Kidney tubule cell (primary cell): ENCODE results near the gene NINJ2.
"Not testable (repeated sequence)": the region's sequence is repeated elsewhere in the genome, so short reads cannot be mapped to it uniquely, and the experiment has no call there.

ENCODE experiments used
- DNase-seq: peaks from one replicate; pipeline ENCODE4 v3.0.0-alpha.2; 2018; ENCODE audit warnings: low spot score

Gene NINJ2, protein sequence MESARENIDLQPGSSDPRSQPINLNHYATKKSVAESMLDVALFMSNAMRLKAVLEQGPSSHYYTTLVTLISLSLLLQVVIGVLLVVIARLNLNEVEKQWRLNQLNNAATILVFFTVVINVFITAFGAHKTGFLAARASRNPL

DNA sequence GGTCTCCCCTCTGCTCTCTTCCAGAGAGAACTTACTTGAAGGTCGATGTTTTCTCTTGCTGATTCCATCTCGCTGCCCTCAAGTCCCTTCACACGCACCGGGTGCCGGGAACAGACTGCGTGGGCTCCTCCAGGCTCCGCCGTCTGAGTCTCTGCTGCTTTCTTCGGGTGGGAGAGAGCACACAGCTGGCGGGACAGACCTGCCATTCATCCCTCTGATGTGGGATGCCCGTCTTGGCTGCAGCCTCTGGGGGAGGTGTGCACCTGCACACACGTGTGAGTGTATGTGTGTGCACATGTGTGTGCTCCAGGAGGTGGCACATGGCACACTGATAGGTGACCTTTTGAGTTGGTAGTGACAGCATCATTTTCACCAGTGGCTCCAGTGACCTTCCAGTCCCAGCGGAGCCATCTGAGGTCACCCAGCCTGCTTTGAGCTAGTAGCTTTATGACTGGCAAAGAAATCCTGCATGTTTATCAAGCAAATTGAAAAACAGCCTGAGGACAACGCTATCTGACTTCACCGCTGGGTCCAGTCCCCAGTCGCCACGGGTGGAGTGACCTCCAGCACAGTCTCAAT lies at the start of gene NINJ2:
Gene NINJ2 (minus strand): TSS at position 153 of the 579 bp plus-strand sequence. CDS start 85 bp downstream, at position 68.
- DNase-seq = no peak

DNA sequence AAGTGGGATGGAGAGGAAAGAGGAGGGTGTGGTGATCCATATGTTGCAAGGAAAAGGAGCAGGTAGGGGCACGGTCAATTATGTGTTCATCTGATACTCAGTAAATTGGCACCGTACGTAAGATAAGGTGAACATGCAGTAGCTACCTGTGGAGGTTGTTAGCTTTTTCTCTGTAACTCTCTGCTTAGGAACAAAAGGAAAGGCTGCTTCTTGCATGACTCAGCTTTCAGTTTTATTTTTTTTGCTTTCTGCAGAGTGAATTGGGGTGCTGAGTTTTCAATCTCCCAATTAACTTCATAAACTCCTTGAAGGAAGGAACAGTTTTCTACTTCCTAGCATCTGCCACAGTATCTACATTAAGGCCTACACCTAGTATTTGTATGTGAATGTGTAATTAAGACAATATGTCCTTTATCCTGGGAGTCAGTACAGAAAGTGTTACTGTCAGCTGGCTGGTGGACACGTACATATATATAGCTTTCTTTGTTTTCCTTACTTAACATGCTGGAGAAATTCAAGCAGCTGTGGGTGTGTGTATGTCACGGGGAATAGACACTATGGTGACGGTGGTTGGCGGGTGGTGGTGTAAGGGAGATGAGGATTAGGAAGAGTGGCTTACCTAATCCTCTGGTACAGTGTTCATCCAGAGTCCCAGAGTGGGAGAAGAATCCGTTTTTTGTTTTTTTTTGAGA lies 49.1 kb upstream of the NINJ2 start:
- no peak for DNase-seq

DNA sequence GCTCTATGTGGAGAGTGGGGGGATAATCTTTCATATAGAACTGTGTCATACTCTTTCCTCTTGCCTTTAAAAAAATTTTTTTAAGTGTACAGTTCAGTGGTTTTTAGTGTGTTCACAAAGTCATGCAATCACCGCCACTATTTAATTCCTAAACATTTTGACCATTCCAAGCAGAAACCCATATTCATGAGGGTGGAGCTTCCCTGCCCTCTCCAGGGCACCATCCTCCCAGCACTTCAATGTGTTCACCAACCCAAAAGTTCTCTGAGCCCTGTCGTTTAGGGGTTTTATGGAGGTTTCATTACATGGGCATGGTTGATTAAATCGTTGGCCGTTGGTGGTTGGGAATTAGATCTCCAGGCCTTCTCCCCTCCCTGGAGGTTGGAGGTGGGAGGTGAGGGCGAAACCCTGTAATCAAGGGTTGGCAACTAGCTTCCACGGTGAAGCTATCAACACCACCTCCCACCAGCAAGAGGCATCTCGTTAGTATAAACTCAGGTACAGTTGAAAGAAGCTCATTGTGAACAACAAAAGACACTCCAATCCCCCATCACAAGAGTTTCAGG lies 46.3 kb upstream of the NINJ2 start:
- no peak for DNase-seq

DNA sequence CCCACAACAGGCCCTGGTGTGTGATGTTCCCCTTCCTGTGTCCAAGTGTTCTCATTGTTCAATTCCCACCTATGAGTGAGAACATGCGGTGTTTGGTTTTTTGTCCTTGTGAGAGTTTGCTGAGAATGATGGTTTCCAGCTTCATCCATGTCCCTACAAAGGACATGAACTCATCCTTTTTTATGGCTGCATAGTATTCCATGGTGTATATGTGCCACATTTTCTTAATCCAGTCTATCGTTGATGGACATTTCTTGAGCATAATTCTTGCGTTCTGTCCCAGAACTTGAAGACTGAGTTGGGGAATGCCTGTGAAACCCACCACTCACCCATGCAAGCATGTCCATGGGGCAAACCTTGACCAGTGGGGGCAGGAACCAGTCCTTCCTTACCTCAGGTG lies 44.8 kb upstream of the NINJ2 start:
- DNase-seq = not testable (repeated sequence)

DNA sequence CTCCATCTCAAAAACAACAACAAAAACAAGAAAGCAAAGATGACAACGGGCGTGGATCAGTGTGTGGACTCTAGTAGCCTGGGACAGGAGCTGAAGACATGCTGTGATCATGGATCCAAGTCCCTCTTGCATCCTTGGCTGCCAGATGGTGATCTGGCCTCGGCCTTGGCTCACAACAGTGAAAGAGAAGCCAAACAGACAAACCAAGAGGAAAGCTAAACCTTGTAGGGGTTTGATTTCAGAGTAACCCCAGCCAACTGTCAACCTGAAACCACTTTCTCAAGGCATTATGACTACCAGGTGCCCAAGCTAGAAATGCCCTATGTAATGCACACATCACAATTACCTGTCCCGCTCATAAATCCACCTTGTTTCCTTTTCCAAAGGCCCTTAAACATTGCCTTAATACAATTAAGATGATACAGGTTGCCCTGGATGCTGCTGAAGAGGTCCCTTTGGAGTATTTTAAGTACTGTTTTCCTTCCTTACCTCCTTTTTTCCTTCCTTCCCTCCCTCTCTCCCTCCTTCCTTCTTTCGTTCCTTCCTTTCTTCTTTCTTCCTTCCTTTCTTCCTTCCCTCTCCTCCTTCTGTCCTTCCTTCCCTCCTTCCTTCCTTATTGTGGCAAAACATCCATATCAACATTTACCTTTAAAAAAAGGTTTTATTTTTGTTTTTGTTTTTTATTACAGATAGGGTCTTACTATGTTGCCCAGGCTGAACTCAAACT lies 41.4 kb upstream of the NINJ2 start:
- DNase-seq = no peak

DNA sequence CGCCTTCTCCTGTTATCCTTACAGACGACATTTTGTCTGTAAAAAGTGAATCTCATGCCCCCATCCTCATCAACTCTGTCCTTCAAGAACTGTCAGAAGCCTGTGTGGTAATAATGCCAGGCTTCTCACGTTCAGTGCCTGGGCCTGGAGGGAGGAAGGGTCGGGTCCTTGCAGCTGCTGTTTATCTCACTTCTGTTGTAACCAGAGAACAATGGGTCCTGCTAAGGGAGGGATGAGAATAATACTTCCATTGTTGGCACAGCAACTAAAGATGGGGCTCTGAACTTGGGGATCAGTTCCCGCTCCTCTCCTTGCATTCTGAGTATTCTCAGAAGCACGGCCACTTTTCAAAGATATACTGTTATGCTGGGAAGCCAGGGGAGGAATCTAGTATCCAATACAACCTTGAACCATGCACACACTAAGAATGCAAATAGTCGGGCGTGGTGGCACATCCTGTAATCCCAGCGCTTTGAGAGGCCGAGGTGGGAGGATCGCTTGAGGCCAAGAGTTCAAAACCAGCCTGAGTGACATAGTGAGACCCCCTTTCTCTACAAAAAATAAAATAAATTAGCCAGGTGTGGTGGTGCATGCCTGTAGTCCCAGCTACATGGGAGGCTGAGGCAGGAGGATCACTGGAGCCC lies 38.8 kb upstream of the NINJ2 start:
- DNase-seq = no peak

DNA sequence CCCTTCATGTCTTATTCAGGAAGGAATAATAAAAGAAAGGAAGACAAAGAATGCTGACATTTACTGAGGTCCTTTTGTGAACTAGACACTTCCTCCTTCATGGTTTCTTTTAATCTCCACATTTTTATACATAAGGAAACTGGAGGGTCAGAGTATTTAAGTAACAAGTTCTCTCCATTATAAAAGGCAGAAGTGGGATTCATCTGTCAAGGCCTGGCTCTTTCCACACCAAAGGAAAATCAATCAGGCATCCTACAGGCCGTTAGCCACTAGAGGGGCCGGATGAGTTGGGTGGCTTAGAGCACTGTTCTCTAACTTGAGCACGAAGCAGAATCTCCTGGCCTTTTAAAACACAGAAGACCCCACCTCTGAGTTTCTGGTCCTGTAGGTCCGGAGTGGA lies 36.8 kb upstream of the NINJ2 start:
- no peak for DNase-seq

DNA sequence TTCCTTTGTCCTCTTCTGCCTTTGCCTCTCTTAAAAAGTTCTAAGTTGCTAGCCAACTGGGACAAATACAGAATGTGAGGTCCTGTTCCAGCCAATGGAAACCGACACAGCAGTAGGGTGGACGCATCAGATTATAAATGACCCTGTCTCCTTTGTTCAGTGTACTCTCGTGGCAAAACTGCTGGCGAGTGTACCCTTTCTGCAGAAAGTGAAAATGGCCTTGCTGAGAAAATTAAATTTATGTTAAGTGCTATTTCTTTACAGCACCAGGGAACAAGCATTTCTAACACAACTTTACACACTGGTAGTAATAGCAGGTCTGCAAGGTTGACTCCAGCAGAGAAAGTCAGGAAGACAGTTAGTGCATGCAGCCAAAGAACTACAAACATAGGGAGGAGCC lies 35.0 kb upstream of the NINJ2 start:
- not testable (repeated sequence) for DNase-seq

DNA sequence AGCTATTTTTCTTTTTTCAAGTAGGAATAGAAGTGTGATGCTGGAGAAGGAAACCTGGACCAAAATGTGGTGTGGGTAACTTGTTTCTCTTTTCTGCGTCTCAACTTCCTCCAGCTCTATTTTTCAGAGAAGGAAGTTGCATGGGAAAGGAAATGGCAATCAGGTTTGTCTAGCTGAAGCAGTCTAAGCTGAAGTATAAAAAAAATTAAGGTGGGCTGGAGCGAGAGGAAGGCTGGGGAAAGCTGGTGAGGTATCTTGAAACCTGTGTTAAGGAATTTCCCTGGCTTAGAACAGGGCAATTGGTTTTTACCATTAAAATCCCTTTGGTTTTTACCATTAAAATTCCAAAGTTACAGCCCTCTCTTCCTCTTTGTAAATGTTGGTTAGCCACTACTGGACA lies 34.2 kb upstream of the NINJ2 start:
- DNase-seq = no peak

DNA sequence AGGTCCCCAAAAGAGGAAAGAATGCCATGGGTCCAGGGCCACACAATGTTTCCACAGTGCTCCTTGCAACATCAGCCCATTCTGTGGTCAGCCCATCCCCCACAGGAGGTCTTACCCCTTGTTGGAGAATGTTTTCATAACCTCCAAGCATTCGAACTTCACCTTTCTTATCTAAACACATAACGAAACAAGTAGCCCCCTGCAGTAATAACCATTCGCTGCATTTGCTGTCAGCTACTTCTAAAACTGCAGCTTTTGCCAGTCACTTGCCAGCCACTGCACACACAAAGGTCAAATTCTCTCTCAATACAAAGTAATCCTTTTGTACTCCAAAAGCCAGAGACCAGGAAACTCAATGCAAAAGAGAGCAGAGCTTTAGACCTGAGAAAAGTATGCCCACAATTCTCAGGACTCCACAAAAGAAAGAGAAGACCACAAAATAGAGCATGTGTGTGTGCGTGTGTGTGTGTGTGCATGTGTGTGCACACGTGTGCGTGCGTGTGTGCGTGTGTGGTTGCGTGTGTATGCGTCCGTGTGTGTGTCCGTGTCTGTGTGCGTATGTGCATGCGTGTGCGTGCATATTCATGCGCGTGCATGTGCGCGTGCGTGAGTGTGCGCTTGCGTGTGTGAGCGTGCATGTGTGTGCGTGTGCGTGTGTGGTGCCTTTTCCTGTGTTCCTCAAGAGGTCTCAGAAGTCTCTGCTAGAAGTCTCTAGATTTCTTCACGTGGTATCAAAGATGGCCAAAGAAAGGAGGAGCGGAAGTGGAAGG lies 31.7 kb upstream of the NINJ2 start:
- DNase-seq = no peak

DNA sequence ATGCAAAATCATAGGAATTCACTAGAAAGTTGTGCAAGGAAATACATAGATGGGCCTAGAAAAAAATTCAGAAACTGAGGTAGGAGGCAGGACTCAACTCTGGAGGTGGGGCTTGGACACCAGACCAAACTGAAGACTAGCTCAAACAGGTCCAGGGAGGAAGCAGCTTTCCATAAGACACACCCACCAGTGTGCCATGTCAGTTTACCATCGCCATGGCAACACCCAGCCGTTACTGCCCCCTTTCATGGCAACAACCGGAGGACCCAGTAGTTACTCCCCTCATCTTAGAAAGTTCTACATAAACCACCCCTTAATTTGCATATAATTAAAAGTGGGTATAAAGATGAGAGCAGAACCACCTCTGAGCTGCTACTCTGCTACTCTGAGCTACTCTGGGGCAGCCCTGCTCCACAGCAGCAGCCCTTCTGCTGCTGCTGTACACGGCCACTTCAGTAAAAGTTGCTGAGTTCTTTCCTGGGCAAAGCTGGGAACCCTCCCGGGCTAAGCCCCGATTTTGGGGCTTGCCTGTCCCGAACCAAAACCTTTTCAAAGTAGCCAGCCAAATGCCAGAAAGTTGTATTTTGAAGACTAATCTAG lies 30.8 kb upstream of the NINJ2 start:
- no peak for DNase-seq

DNA sequence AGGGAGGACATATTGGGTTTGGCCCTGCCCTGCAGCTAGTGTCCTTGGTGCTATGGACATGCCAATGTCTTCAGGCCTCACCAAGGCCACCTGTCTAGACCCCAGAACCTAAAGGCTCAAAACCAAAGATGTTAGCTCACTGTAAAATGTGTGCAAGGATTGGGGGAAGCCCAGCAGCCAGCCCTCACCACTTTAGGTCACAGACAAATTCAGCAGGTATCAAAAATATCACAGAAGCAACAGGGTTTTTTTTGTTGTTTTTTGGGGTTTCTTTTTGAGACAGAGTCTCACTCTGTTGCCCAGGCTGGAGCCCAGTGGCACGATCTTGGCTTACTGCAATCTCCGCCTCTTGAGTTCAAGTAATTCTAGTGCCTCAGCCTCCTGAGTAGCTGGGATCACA lies 29.0 kb upstream of the NINJ2 start:
- DNase-seq = no peak

DNA sequence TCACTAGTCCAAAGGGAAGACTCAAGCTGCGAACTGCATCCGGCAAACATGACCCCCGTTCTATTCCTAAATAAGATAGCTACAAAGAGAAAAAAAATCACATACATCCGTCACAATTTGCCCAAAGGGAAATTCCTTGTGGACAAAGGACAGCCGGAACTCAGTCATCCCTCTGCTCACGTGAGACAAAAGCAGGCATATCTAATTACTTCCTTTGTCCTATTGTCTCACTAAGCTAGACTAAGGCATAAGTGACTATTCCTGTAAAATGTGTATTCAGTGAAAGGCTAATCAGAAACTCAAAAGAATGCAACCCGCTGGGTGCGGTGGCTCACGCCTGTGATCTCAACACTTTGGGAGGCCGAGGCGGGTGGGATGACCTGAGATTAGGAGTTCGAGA lies 27.2 kb upstream of the NINJ2 start:
- DNase-seq = peak; percentile 21

DNA sequence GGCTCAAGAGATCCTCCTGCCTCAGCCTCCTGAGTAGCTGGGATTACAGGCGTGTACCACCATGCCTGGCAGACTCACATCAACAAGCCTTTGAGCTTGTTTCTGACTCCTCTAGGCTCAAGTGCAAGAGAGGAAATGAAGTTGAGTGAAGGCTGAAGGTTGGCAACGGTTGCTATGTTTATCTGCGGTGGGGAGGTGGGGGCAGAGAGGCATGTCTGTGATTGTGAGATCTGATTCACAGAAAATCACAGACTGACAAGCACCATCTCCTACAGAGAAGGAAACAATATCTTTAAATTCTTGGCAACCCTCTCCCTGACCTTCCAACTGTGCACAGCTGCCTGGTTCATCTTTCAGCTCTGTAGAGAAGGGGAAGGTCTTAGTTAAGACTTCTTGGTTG lies 22.1 kb upstream of the NINJ2 start:
- DNase-seq = peak; percentile 85

DNA sequence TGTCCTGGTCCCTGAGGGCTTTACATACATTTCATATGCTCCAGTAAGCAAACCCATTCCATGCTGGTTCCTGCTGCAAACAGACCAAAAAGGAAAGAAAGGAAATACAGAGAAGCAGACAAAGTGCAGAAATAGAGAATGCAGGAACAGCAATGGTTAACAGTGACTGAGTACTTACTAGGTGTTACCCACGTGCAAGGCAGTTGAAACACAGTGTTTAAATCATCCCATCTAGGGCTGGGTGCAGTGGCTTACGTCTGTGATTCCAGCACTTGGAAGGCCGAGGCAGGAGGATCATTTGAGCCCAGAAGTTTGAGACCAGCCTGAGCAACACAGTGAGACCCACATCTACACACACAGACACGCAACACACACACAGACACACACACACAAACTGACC lies 21.2 kb upstream of the NINJ2 start:
- no peak for DNase-seq

DNA sequence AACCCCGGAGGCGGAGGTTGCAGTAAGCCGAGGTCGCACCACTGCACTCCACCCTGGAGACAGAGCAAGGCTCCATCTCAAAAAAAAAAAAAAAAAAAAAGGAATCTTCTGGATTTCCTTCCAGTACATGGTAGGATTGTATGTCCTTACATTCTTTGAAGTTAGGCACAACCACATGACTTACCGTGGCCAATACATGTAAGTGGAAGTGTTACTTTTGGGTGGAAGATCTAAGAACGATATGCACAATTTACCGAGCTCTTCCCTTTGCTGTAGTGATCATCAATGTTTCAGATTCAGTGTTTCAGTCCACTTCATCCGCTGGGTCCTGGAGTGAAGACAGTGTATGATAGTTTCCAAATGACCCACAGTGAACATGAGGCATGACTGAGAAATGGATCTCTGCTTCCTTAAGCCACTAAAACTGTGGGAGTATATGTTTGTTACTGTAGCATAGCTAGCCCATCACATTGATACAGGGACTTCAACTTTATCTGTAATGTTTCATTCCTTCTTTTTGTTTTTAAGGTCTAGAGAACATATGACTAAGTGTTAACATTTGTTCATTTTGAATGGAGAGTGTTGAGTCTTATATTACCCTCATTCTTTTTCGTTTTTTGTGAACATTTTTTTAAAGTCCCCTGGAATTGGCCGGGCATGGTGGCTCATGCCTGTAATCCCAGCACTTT lies 18.5 kb upstream of the NINJ2 start:
- no peak for DNase-seq

DNA sequence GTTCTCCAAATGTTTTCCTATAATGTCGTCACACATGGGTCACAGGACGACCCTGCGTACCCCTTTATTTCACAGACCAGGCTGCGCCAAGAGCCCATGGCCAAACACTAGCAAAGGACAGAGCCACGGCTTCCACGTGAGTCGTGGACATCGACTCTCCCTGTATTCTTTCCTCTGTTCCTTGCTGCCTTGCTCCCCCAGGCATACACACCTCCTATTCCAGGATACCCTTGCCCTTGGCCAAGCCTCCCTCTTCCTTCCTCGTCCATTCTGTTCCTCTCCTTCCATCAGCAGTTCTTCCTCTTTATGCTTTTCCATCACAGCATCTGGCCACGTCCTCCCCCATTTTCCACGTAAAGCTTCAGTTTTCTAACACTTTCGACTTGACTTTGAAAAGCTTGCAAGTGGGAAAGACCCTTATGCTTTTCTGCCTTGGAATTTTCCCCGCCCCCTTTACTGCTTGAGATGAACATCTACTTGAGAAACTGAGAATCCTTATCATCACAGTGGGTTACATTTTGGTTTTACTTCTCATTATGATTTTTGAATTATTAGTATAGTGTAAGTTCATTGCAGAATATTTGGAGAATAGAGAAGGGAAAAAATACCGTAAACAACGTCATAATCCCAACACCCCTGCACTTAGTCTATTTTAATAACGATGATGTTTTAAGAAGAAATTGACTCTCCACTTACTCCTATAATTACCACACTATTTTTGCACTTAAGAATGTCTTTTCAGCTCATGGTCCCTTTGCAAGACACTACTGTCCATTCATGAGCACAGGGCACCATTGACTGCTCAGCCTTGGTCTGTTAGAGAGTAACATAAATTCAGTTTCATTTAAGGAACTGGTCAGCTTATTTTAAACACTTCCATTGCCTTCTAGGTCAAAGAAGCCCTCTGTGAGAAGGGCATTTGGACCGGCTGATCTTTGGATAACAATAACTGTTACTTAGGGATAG lies 15.8 kb upstream of the NINJ2 start:
- DNase-seq = no peak

DNA sequence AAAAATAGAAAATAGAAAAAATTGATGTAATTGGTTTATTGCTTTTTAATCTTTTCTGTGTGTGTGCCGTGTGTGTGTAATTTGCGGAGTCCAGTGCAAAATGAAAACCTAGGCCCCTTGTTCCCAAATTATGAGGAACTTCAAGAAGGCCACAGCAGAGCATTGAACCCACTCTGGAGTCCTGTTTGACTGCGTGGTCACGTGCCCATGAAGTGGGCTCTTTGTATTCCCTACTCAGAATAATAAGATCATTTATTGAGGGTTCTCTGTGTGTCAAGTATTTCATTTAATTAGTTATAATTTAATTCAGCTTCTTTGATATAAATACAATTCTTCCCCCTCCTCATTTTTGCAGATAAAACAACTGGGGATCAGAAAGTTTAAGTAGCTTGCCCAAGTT lies 12.3 kb upstream of the NINJ2 start:
- no peak for DNase-seq

DNA sequence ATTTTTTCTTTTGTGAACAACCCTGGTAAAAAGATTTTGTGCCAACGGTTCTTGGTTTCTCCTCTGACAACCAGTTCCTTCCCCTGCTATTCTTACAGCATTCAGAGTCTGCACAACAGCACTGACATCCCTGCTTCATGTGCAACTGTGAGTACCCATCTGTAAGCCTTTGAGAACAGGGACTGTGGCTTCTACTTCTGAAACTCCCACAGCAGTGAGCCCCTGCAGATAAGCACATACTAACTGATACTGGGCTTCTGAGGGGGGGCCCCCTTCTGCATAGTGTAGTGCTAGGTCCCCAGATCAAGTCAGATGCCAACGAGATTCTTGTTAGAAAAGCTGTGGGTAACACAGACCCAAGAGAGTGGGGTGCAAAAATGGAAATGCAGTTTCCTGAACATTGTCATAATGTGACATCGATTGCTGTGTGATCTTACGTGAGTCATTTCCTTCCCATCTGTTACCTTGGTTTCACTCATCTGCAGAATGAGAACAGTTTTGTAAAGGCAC lies 11.1 kb upstream of the NINJ2 start:
- peak; percentile 21 for DNase-seq
